ENCODE data around the gene AP4S1.

The AP4S1 gene

DNA sequence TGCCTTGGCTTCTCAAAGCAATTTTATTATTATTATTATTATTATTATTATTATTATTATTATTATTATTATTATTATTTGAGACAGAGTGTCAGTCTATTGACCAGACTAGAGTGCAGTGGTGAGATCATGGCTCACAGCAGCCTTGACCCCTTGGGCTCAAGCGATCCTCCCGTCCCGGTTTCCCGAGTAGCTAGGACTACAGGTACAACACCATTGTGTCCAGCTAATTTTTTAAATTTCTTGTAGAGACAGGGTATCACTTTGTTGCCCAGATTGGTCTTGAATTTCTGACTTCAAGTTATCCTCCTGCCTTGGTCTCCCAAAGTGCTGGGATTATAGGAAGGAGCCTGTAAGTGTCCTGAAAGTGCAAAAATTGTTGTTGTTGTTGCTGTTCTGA, 11.6 kb upstream of the AP4S1 start:
- no peak overlapping the region for H3K27ac ChIP-seq (ENCODE audit: low read depth, low read length)
- H2AFZ ChIP-seq (ENCODE audit: low read depth, low read length, severe bottlenecking), result no peak overlapping the region
- no peak overlapping the region for H3K4me2 ChIP-seq (ENCODE audit: low read depth, low read length, poor library complexity, severe bottlenecking)
- no peak overlapping the region for H3K4me3 ChIP-seq (ENCODE audit: insufficient read depth, low read length, poor library complexity, severe bottlenecking)
- peaks cover 3% of the 10 kb centered on the region for H3K36me3 ChIP-seq (ENCODE audit: low read length)
- H3K79me2 ChIP-seq (ENCODE audit: insufficient read depth, low read length), result peaks cover 90% of the 10 kb centered on the region
- H3K9me3 ChIP-seq (ENCODE audit: insufficient read depth, low read length), result no peaks in the 10 kb centered on the region
- no peak overlapping the region for H3K9ac ChIP-seq (ENCODE audit: low read length)
- H4K20me1 ChIP-seq (ENCODE audit: low read depth, low read length), result 0 out of 2 replicates have a peak, but pooled peaks cover 5% of the 10 kb centered on the region
- H3K9me2 ChIP-seq (replicated peaks; ENCODE audit: insufficient read depth, low read length), result no peaks in the 10 kb centered on the region
- H3F3A ChIP-seq (ENCODE audit: insufficient read depth), result no peaks in the 10 kb centered on the region
- no peaks in the 10 kb centered on the region for H3K27me3 ChIP-seq (ENCODE audit: low read length)
- TF ChIP-seq, protein P1, sequence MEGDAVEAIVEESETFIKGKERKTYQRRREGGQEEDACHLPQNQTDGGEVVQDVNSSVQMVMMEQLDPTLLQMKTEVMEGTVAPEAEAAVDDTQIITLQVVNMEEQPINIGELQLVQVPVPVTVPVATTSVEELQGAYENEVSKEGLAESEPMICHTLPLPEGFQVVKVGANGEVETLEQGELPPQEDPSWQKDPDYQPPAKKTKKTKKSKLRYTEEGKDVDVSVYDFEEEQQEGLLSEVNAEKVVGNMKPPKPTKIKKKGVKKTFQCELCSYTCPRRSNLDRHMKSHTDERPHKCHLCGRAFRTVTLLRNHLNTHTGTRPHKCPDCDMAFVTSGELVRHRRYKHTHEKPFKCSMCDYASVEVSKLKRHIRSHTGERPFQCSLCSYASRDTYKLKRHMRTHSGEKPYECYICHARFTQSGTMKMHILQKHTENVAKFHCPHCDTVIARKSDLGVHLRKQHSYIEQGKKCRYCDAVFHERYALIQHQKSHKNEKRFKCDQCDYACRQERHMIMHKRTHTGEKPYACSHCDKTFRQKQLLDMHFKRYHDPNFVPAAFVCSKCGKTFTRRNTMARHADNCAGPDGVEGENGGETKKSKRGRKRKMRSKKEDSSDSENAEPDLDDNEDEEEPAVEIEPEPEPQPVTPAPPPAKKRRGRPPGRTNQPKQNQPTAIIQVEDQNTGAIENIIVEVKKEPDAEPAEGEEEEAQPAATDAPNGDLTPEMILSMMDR (IDR thresholded peaks at IDR 0.05; ENCODE audit: insufficient read depth, low read length, poor library complexity, severe bottlenecking), result no peak
- no peak for TF ChIP-seq EZH2phosphoT487 (conservative IDR thresholded peaks at IDR 0.05; ENCODE audit: low read length)

DNA sequence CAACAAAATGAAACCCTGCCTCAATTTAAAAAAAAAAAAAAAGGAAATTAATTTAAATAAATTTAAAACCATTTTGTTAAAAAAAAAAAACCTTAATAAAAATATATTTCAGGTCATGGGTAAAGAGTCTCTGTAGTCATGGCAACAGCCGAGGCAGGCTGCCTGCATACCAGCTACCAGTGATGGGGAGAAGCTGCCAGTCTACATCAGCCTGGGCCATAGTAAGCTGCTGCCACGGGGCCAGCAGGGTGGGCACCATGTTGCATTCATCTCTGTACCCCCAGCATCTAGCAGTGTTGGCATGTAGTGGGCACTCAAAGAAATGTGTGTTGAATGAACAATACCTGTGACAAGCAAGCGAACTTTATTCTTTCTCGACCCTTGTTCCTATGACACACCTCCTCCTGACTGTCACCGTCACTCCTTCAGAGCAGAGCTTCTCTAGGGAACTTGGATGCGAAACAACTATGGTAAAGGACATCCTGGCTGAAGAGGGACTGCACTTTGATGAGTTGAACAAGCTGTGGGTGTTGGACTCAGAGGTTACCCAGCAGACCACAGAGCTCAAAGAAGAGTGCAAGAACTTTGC, 7.3 kb upstream of the AP4S1 start:
- H3K9ac ChIP-seq (ENCODE audit: low read length), result no peak overlapping the region
- H2AFZ ChIP-seq (ENCODE audit: low read depth, low read length, severe bottlenecking), result no peak overlapping the region
- H3K4me3 ChIP-seq (ENCODE audit: insufficient read depth, low read length, poor library complexity, severe bottlenecking), result no peak overlapping the region
- peaks cover 13% of the 10 kb centered on the region for H3K36me3 ChIP-seq (ENCODE audit: low read length)
- H3K9me3 ChIP-seq (ENCODE audit: insufficient read depth, low read length), result no peaks in the 10 kb centered on the region
- no peaks in the 10 kb centered on the region for H3K27me3 ChIP-seq (ENCODE audit: low read length)
- TF ChIP-seq, protein P1 (IDR thresholded peaks at IDR 0.05; ENCODE audit: insufficient read depth, low read length, poor library complexity, severe bottlenecking), result no peak
- TF ChIP-seq EZH2phosphoT487 (conservative IDR thresholded peaks at IDR 0.05; ENCODE audit: low read length), result no peak
- H3F3A ChIP-seq (ENCODE audit: insufficient read depth), result 0 out of 2 replicates have a peak, but pooled peaks cover 5% of the 10 kb centered on the region
- no peaks in the 10 kb centered on the region for H3K9me2 ChIP-seq (replicated peaks; ENCODE audit: insufficient read depth, low read length)
- H3K27ac ChIP-seq (ENCODE audit: low read depth, low read length), result no peak overlapping the region
- H3K4me2 ChIP-seq (ENCODE audit: low read depth, low read length, poor library complexity, severe bottlenecking), result no peak overlapping the region
- H3K79me2 ChIP-seq (ENCODE audit: insufficient read depth, low read length), result peaks cover 96% of the 10 kb centered on the region
- H4K20me1 ChIP-seq (ENCODE audit: low read depth, low read length), result 0 out of 2 replicates have a peak, but pooled peaks cover 10% of the 10 kb centered on the region

DNA sequence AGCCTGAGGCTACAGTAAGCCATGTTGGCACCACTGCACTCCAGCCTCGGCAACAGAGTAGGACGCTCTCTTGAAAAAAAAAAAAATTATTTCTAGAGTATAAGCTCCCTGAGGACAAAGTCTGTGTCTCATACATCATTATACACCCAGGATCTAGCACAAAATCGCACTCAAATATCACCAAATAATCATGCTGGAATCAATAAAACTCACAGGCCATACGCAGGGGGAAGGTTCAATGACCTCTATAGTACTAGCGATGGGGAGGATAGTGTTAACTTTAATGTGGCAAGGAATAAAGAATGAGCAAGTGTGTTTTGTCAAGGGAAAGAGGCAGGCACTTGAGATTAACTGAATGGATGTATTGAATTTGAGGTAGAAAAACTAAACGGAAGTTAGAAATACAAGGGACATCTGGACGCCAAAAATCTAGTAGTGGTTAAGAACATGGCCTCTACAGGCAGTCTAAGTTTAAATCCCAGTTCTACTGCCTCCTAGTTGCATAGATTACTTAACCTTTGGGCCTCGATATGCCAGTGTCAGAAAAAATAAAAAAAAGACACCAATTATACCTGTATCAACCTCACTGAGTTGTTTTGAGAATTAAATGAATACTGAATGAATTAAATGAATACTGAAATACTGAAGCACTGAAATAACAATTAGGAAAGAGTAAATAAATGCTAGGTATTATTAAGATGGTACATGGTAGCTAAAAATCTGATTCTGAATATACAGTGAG, 4.4 kb upstream of the AP4S1 start:
- H3K79me2 ChIP-seq (ENCODE audit: insufficient read depth, low read length), result peaks cover 97% of the 10 kb centered on the region
- no peak overlapping the region for H2AFZ ChIP-seq (ENCODE audit: low read depth, low read length, severe bottlenecking)
- peaks cover 13% of the 10 kb centered on the region for H3K36me3 ChIP-seq (ENCODE audit: low read length)
- H3K4me3 ChIP-seq (ENCODE audit: insufficient read depth, low read length, poor library complexity, severe bottlenecking), result no peak overlapping the region
- H3F3A ChIP-seq (ENCODE audit: insufficient read depth), result peaks cover 18% of the 10 kb centered on the region; the same call in 1 of the 2 replicates
- H3K27ac ChIP-seq (ENCODE audit: low read depth, low read length), result no peak overlapping the region
- no peaks in the 10 kb centered on the region for H3K27me3 ChIP-seq (ENCODE audit: low read length)
- H3K9ac ChIP-seq (ENCODE audit: low read length), result no peak overlapping the region
- H3K9me3 ChIP-seq (ENCODE audit: insufficient read depth, low read length), result no peaks in the 10 kb centered on the region
- no peak overlapping the region for H3K4me2 ChIP-seq (ENCODE audit: low read depth, low read length, poor library complexity, severe bottlenecking)
- H4K20me1 ChIP-seq (ENCODE audit: low read depth, low read length), result peaks cover 11% of the 10 kb centered on the region; the same call in 1 of the 2 replicates
- no peaks in the 10 kb centered on the region for H3K9me2 ChIP-seq (replicated peaks; ENCODE audit: insufficient read depth, low read length)
- TF ChIP-seq, protein P1 (IDR thresholded peaks at IDR 0.05; ENCODE audit: insufficient read depth, low read length, poor library complexity, severe bottlenecking), result no peak
- no peak for TF ChIP-seq EZH2phosphoT487 (conservative IDR thresholded peaks at IDR 0.05; ENCODE audit: low read length)

Measured in SU-DHL-6 (cell line).